Kidney (tissue), 14 donors: Measurements from ENCODE around the gene RAB40B. TPM values are rescaled to one million over a fixed set of nuclear protein-coding genes. Genes with fewer than 3 reads are reported as not detected.

Experiments
- DNase-seq, 5 donors: peaks; one replicate each; pipeline ENCODE4 v3.0.0-alpha.2; 2013 to 2020
- FAIRE-seq: peaks from 2 replicates; lab custom pipeline; 2012; peaks lifted over from hg19 to GRCh38; lab: Jason Lieb, UNC
- H3K27ac ChIP-seq, 2 donors: one replicate each; pipeline ENCODE4 v1.7.0; 2013; ENCODE audit warnings: low read depth in 2 of 2, low read length in 2 of 2, inconsistent platforms in 1 of 2
- H3K27me3 ChIP-seq: one replicate; pipeline ENCODE4 v1.7.1; 2013; ENCODE audit warnings: low read length, inconsistent platforms; ENCODE audit not compliant: control insufficient read depth, insufficient read depth
- H3K36me3 ChIP-seq, 3 donors: one replicate each; pipeline versions ENCODE4 v1.7.0 to v1.7.1; 2013; ENCODE audit warnings: low read length in 3 of 3, control low read depth in 1 of 3, inconsistent platforms in 1 of 3; ENCODE audit not compliant: insufficient read depth in 3 of 3, control insufficient read depth in 2 of 3
- H3K4me1 ChIP-seq, 3 donors: one replicate each; pipeline versions ENCODE4 v1.7.0 to v1.7.1; 2013; ENCODE audit warnings: low read length in 3 of 3, inconsistent platforms in 1 of 3, low read depth in 1 of 3; ENCODE audit not compliant: control insufficient read depth in 2 of 3, insufficient read depth in 2 of 3
- H3K4me3 ChIP-seq, 3 donors: one replicate each; pipeline versions ENCODE4 v1.7.0 to v1.8.1; 2013; ENCODE audit warnings: low read length in 3 of 3, control low read depth in 1 of 3, inconsistent platforms in 1 of 3
- H3K9ac ChIP-seq, 3 donors: one replicate each; pipeline versions ENCODE4 v1.7.0 to v1.7.1; 2013; ENCODE audit warnings: low read length in 3 of 3, control low read depth in 1 of 3, inconsistent platforms in 1 of 3
- H3K9me3 ChIP-seq, 3 donors: one replicate each; pipeline versions ENCODE4 v1.7.0 to v1.7.1; 2013; ENCODE audit warnings: low read length in 3 of 3, control low read depth in 1 of 3, inconsistent platforms in 1 of 3; ENCODE audit not compliant: control insufficient read depth in 2 of 3, insufficient read depth in 1 of 3
- intact Hi-C: fragments of 100-400 bp; cut with DNase I; formaldehyde crosslinking; loops from one replicate; pipeline ENCODE4 v1.11.1; 2022
- polyA plus RNA-seq: library from polyadenylated mRNA; stranded (reverse); fragments of 350-450 nt; fragmentation: Illumina TruSeq; extraction: RNeasy Lipid Tissue Mini Kit (QIAGEN cat#74804); gene quantifications from one replicate; pipeline ENCODE4 v1.2.3, GENCODE V29; 2014; ENCODE audit warnings: low read depth, low replicate concordance; ENCODE audit not compliant: insufficient read depth
- total RNA-seq: library from RNA; stranded (reverse); fragmentation: NEBNext Ultra II Directional; extraction: Animal tissue kit (Norgen Biotek cat#: 25700); gene quantifications from one replicate; pipeline ENCODE4 v1.2.1, GENCODE V29; 2021
- TF ChIP-seq, protein P1 (sequence below): IDR thresholded peaks from 3 replicates; pipeline ENCODE4 v1.5.1; 2012; ENCODE audit warnings: mild to moderate bottlenecking, moderate library complexity, borderline replicate concordance; ENCODE audit not compliant: insufficient read depth; ENCODE audit errors: extremely low read depth
- donor health status: control.
- donor health status: control.
- donor health status: control.
- donor health status: control.
- donor health status: control.
- donor health status: DM: yes; HTN: yes; CAD: no.
- donor health status: Normal renal cell carcinoma (clear cell type).

Gene RAB40B
- total and polyA plus RNA-seq, 2 donors from 2014 or later = 21.7 to 36.1 TPM

DNA sequence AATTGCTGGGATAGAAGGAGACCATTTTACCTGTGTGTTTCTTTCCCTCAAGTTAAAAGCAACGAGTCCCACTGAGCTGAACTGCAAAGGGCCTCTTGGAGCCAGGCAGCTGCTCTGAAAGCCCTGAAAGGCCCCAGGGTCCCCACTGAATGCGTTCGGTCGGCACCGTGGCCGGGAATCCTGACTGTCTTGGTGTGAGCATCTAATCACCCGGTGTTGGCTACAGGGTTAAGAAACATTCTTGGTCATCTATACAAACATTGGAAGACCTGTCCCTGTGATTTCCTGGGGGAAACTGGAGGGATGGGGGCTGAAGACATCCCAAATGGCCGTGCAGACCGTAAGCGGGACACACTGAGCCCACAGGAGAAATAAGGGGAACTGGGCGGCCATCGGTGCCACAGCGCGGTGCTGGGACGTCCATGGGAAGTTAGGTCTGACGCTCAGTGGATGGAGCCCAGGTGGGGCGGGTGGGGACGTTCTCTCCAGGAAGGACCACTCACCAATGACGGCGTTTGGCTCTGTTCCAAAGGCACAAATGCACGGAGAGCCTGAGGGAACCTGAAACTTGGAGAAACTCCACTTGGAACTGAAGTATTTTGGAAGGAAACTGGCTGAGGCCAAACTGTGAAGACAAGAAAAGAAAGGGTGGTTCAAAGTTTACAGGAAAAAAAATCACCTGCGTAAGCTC lies 82.3 kb downstream of the RAB40B start:
- intact Hi-C loops = no loop called here

DNA sequence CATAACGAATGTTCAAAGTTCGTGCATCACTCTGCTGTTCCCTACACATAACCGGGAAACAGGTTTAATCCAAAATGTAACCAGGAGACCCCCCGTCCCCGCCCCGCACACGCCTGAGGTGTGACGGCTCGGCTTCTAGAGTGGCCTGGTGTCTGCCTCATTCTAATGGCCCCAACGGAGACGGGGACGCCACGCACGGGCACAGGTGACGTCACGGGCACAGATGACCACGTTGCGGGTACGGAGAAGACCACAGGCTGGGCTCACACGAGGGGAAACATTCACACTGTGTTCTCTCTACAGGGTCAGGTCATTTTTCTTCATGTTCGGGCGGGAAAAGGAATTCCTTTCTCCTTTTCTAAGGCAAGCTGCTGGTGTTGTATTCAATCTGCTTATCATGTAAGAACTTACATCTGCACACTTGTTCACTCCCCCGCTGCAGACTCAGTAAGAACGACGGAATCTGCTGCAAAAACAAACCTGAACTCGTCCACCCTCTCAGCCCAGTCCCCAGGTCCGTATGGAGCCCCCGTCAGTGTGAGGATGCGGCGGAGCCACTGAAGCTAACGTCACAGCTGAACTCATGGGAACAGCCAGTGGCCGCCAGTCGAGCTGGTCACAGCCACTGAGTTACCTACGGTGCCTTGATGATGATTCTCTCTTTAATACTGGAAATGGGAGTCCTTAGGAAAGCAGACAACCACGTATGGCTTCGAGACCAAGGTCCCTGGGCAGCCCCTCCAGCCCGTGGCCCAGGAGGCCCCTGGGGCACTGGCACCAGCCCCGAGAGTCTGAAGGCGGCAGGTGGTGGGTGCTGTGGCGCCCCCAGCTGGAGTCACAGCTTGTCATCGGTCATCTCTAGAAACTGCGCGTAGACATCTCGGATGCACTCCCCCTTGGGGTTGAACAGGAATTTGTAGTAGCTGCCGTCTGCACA lies 83.1 kb downstream of the RAB40B start:
- H3K9ac ChIP-seq = no peak overlapping the region
- TF ChIP-seq, protein P1, sequence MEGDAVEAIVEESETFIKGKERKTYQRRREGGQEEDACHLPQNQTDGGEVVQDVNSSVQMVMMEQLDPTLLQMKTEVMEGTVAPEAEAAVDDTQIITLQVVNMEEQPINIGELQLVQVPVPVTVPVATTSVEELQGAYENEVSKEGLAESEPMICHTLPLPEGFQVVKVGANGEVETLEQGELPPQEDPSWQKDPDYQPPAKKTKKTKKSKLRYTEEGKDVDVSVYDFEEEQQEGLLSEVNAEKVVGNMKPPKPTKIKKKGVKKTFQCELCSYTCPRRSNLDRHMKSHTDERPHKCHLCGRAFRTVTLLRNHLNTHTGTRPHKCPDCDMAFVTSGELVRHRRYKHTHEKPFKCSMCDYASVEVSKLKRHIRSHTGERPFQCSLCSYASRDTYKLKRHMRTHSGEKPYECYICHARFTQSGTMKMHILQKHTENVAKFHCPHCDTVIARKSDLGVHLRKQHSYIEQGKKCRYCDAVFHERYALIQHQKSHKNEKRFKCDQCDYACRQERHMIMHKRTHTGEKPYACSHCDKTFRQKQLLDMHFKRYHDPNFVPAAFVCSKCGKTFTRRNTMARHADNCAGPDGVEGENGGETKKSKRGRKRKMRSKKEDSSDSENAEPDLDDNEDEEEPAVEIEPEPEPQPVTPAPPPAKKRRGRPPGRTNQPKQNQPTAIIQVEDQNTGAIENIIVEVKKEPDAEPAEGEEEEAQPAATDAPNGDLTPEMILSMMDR = no peak
- peak in 1 of 5 donors; percentile 63 for DNase-seq
- H3K4me3 ChIP-seq = peak overlapping the region in 1 of 3 donors; percentile 9
- intact Hi-C loops = no loop called here
- peaks cover 2 to 38% (median 24%) of the 10 kb centered on the region in 3 donors for H3K36me3 ChIP-seq
- no peaks in the 10 kb centered on the region for H3K27me3 ChIP-seq
- peaks cover 0 to 2% (median 0%) of the 10 kb centered on the region in 3 donors for H3K4me1 ChIP-seq
- no peak overlapping the region for H3K27ac ChIP-seq
- no peak for FAIRE-seq
- no peaks in the 10 kb centered on the region for H3K9me3 ChIP-seq

More for the DNA sequence above, 82.3 kb downstream of the RAB40B start:
- H3K4me1 ChIP-seq = peaks cover 0 to 2% (median 0%) of the 10 kb centered on the region in 3 donors
- H3K36me3 ChIP-seq = peaks cover 2 to 38% (median 27%) of the 10 kb centered on the region in 3 donors
- H3K9ac ChIP-seq = no peak overlapping the region
- H3K27ac ChIP-seq = no peak overlapping the region
- no peak overlapping the region for H3K4me3 ChIP-seq
- H3K27me3 ChIP-seq = no peaks in the 10 kb centered on the region
- H3K9me3 ChIP-seq = no peaks in the 10 kb centered on the region
- DNase-seq = peak in 1 of 5 donors; percentile 68
- FAIRE-seq = no peak
- TF ChIP-seq, protein P1 = no peak

DNA sequence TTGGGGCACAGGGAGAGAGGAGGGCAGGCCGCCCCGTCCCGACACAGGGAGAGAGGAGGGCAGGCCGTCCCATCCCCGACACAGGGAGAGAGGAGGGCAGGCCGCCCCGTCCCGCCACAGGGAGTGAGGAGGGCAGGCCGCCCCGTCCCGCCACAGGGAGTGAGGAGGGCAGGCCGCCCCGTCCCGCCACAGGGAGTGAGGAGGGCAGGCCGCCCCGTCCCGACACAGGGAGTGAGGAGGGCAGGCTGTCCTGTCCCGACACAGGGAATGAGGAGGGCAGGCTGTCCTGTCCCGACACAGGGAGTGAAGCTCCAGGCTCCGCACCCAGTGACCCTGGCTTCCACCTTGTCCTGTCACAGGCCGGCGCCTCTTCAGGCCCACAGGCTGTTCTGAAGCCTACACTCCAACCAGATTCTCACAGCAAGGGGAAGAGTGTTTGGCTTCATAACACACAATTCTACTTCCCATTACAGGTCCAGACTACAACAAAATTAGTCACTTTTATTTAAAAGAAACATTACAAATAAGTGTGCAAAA lies 84.3 kb downstream of the RAB40B start:
- TF ChIP-seq, protein P1 = no peak
- no peaks in the 10 kb centered on the region for H3K27me3 ChIP-seq
- FAIRE-seq = no peak
- no peak overlapping the region for H3K27ac ChIP-seq
- peak in 1 of 5 donors; percentile 45 for DNase-seq
- no peak overlapping the region for H3K4me3 ChIP-seq
- H3K9ac ChIP-seq = no peak overlapping the region
- H3K36me3 ChIP-seq = peaks cover 2 to 28% (median 25%) of the 10 kb centered on the region in 3 donors
- H3K4me1 ChIP-seq = peaks cover 0 to 2% (median 0%) of the 10 kb centered on the region in 3 donors
- H3K9me3 ChIP-seq = no peaks in the 10 kb centered on the region
- intact Hi-C loops = no loop called here
